H1 (cell line): ENCODE data around the gene CCNG2. TPM values are rescaled to one million over a fixed set of nuclear protein-coding genes. Genes with fewer than 3 reads are reported as not detected.
A peak's percentile ranks its signal among the peaks of the same experiment; 100 is the strongest.

Source experiments
- CTCF ChIA-PET: fragments of 300-600 bp; sonication (Branson Sonifier 250); formaldehyde crosslinking; loops from one replicate; lab custom pipeline; 2021; ENCODE audit not compliant: partially characterized antibody; lab: Charles Lee
- POLR2A ChIA-PET: fragments of 300-600 bp; sonication (Branson Sonifier 250); formaldehyde crosslinking; loops from one replicate; lab custom pipeline; 2021; ENCODE audit warnings: inconsistent platforms; ENCODE audit not compliant: partially characterized antibody; lab: Charles Lee
- DNase-seq, 2 experiments: peaks; one replicate each; pipeline versions ENCODE4 v3.0.0 to v3.0.0-alpha.2; 2010 to 2022; ENCODE audit warnings: low spot score in 2 of 2, low read depth in 1 of 2, mixed read lengths in 1 of 2
- FAIRE-seq: peaks from 2 replicates; lab custom pipeline; 2011; peaks lifted over from hg19 to GRCh38; lab: Jason Lieb, UNC
- H2AFZ ChIP-seq: 2 replicates; pipeline ENCODE4 v1.8.1; 2012; ENCODE audit warnings: low read length, inconsistent platforms
- H2AK5ac ChIP-seq: 2 replicates; pipeline ENCODE4 v1.6.1; 2013; ENCODE audit warnings: low read depth, low read length
- H2BK120ac ChIP-seq: replicated peaks from 2 replicates; pipeline ENCODE3; 2013; ENCODE audit warnings: low read depth, low read length, inconsistent platforms
- H2BK12ac ChIP-seq: 2 replicates; pipeline ENCODE4 v1.6.1; 2013; ENCODE audit warnings: low read depth, low read length
- H2BK15ac ChIP-seq: 2 replicates; pipeline ENCODE4 v1.6.1; 2013; ENCODE audit warnings: low read length
- H2BK20ac ChIP-seq: 2 replicates; pipeline ENCODE4 v1.6.1; 2013; ENCODE audit warnings: low read length
- H2BK5ac ChIP-seq: 2 replicates; pipeline ENCODE4 v1.6.1; 2013; ENCODE audit warnings: low read depth, low read length
- H3K14ac ChIP-seq: 2 replicates; pipeline ENCODE4 v1.6.1; 2013; ENCODE audit warnings: inconsistent platforms; ENCODE audit not compliant: insufficient read length
- H3K18ac ChIP-seq: 2 replicates; pipeline ENCODE4 v1.6.1; 2013; ENCODE audit warnings: low read length; ENCODE audit errors: extremely low read depth
- H3K23ac ChIP-seq: 2 replicates; pipeline ENCODE4 v1.6.1; 2013; ENCODE audit warnings: inconsistent platforms; ENCODE audit not compliant: insufficient read length
- H3K23me2 ChIP-seq: 2 replicates; pipeline ENCODE4 v1.6.1; 2013; ENCODE audit warnings: low read depth, low read length
- H3K27ac ChIP-seq: 2 replicates; pipeline ENCODE4 v1.6.1; 2011; ENCODE audit warnings: low read depth, low read length, inconsistent platforms
- H3K27me3 ChIP-seq, 4 experiments: replicated peaks in 1 of 4; 1 replicate in 1 of 4; 2 replicates in 3 of 4; pipeline versions ENCODE4 v1.6.1 to v1.8.1; 2011 to 2013; ENCODE audit warnings: low read length in 3 of 4, mild to moderate bottlenecking in 3 of 4, inconsistent platforms in 2 of 4, mixed read lengths in 2 of 4, moderate library complexity in 1 of 4; ENCODE audit not compliant: control insufficient read depth in 3 of 4, insufficient read depth in 3 of 4; ENCODE audit errors: extremely low read depth in 1 of 4
- H3K36me3 ChIP-seq, 4 experiments: 2 replicates each; pipeline versions ENCODE4 v1.6.1 to v1.8.1; 2011 to 2013; ENCODE audit warnings: mild to moderate bottlenecking in 4 of 4, low read length in 3 of 4, moderate library complexity in 2 of 4, control low read depth in 1 of 4, inconsistent platforms in 1 of 4; ENCODE audit not compliant: insufficient read depth in 4 of 4, control insufficient read depth in 2 of 4
- H3K4ac ChIP-seq: replicated peaks from 2 replicates; pipeline ENCODE3; 2013; ENCODE audit warnings: low read length, low read depth, mixed read lengths, inconsistent platforms; ENCODE audit not compliant: insufficient read length
- H3K4me1 ChIP-seq, 4 experiments: replicated peaks in 1 of 4; 1 replicate in 1 of 4; 2 replicates in 3 of 4; pipeline versions ENCODE4 v1.6.1 to v1.8.1; 2011 to 2013; ENCODE audit warnings: low read length in 3 of 4, inconsistent platforms in 2 of 4, mixed read lengths in 1 of 4; ENCODE audit not compliant: insufficient read depth in 4 of 4, control insufficient read depth in 3 of 4
- H3K4me2 ChIP-seq, 2 experiments: 2 replicates each; pipeline versions ENCODE4 v1.6.1 to v1.8.1; 2011 to 2013; ENCODE audit warnings: low read depth in 2 of 2, low read length in 2 of 2, control low read depth in 1 of 2, inconsistent platforms in 1 of 2, mild to moderate bottlenecking in 1 of 2; ENCODE audit not compliant: insufficient read depth in 1 of 2
- H3K4me3 ChIP-seq, 4 experiments: fragments of 200-600, 300-600 bp in 1 of 4; sonication (generic), shearing (Covaris generic), sonication (Bioruptor Twin) in 1 of 4; 2 replicates each; pipeline versions ENCODE4 v1.5.1 to v1.8.1; 2011 to 2016; ENCODE audit warnings: low read length in 4 of 4, low read depth in 3 of 4, control low read depth in 2 of 4, inconsistent platforms in 2 of 4, mild to moderate bottlenecking in 2 of 4, mixed read lengths in 1 of 4, moderate library complexity in 1 of 4; ENCODE audit not compliant: insufficient read depth in 2 of 4; ENCODE audit errors: extremely low read depth in 1 of 4
- H3K56ac ChIP-seq: replicated peaks from 2 replicates; pipeline ENCODE3; 2013; ENCODE audit warnings: low read depth, mild to moderate bottlenecking, mixed read lengths, low read length, inconsistent platforms; ENCODE audit not compliant: insufficient read length
- H3K79me1 ChIP-seq: 2 replicates; pipeline ENCODE4 v1.6.1; 2013; ENCODE audit warnings: low read depth, low read length, control low read depth
- H3K79me2 ChIP-seq, 2 experiments: 2 replicates each; pipeline versions ENCODE4 v1.6.1 to v1.8.1; 2012 to 2013; ENCODE audit warnings: low read length in 2 of 2, mild to moderate bottlenecking in 2 of 2, inconsistent platforms in 1 of 2; ENCODE audit not compliant: insufficient read depth in 2 of 2, control insufficient read depth in 1 of 2
- H3K9ac ChIP-seq, 4 experiments: replicated peaks in 1 of 4; 1 replicate in 1 of 4; 2 replicates in 3 of 4; pipeline versions ENCODE4 v1.6.1 to v1.8.1; 2011 to 2013; ENCODE audit warnings: low read depth in 3 of 4, low read length in 3 of 4, control low read depth in 2 of 4, mild to moderate bottlenecking in 2 of 4, moderate library complexity in 2 of 4, inconsistent platforms in 1 of 4; ENCODE audit errors: extremely low read depth in 1 of 4
- H3K9me3 ChIP-seq, 2 experiments: 2 replicates each; pipeline versions ENCODE4 v1.6.1 to v1.8.1; 2012 to 2013; ENCODE audit warnings: mild to moderate bottlenecking in 2 of 2, moderate library complexity in 2 of 2, control low read depth in 1 of 2, inconsistent platforms in 1 of 2, low read depth in 1 of 2, low read length in 1 of 2, mixed read lengths in 1 of 2; ENCODE audit not compliant: insufficient read depth in 2 of 2
- H4K20me1 ChIP-seq, 2 experiments: replicated peaks in 1 of 2; 2 replicates each; pipeline versions ENCODE3 to v1.8.1; 2011 to 2013; ENCODE audit warnings: inconsistent platforms in 2 of 2, low read length in 2 of 2, mild to moderate bottlenecking in 1 of 2; ENCODE audit not compliant: insufficient read depth in 2 of 2, control insufficient read depth in 1 of 2
- H4K5ac ChIP-seq: 2 replicates; pipeline ENCODE4 v1.6.1; 2013; ENCODE audit warnings: low read length, low read depth, mixed read lengths, inconsistent platforms; ENCODE audit not compliant: insufficient read length
- H4K8ac ChIP-seq: 2 replicates; pipeline ENCODE4 v1.8.0; 2013; ENCODE audit warnings: mild to moderate bottlenecking, moderate library complexity, low read length, inconsistent platforms; ENCODE audit not compliant: insufficient read depth; ENCODE audit errors: extremely low read depth
- H4K91ac ChIP-seq: replicated peaks from 2 replicates; pipeline ENCODE3; 2013; ENCODE audit warnings: low read length, mixed read lengths, inconsistent platforms; ENCODE audit not compliant: insufficient read length
- CBX8 ChIP-seq: fragments of 300-800, 300-1000 bp; sonication (generic); IDR thresholded peaks from 2 replicates; pipeline ENCODE4 v1.7.1; 2016; ENCODE audit warnings: low read depth, low read length, borderline replicate concordance
- CEBPB ChIP-seq: IDR thresholded peaks from 2 replicates; pipeline ENCODE4 v1.6.1; 2012; ENCODE audit warnings: low read depth, low read length
- CREB1 ChIP-seq: IDR thresholded peaks from 2 replicates; pipeline ENCODE4 v1.6.1; 2012; ENCODE audit warnings: inconsistent platforms
- CTBP2 ChIP-seq: IDR thresholded peaks from 2 replicates; pipeline ENCODE4 v1.7.0; 2011; ENCODE audit warnings: borderline replicate concordance, mild to moderate bottlenecking, moderate library complexity, mixed read lengths, low read length; ENCODE audit not compliant: insufficient read depth, insufficient read length
- FOSL1 ChIP-seq: IDR thresholded peaks from 2 replicates; pipeline ENCODE4 v1.6.1; 2011; ENCODE audit warnings: mild to moderate bottlenecking, low read depth, low read length, moderate library complexity; ENCODE audit not compliant: insufficient read depth
- MAFK ChIP-seq: IDR thresholded peaks from 2 replicates; pipeline ENCODE4 v1.6.1; 2012; ENCODE audit warnings: low read depth, mild to moderate bottlenecking, improper control_type of control experiment, low read length
- PHF8 ChIP-seq: fragments of 200-600 bp; sonication (generic); conservative IDR thresholded peaks from 2 replicates; pipeline ENCODE4 v1.7.1; 2012; ENCODE audit warnings: low read depth, mild to moderate bottlenecking, inconsistent platforms, low read length, moderate library complexity
- SAP30 ChIP-seq: fragments of 300-600 bp; sonication (generic); IDR thresholded peaks from 2 replicates; pipeline ENCODE4 v1.7.1; 2012; ENCODE audit warnings: low read length, moderate library complexity, mild to moderate bottlenecking, inconsistent platforms; ENCODE audit not compliant: insufficient read depth, insufficient replicate concordance
- SRF ChIP-seq: IDR thresholded peaks from 2 replicates; pipeline ENCODE4 v1.6.1; 2011; ENCODE audit warnings: mild to moderate bottlenecking, low read depth, low read length, moderate library complexity
- WGBS, 2 experiments: shearing (Covaris generic) in 1 of 2; methylation state at CpG; one replicate each; pipeline versions ENCODE4 v1.1.6 to v1.1.7; 2013 to 2015; ENCODE audit warnings: low lambda C conversion rate in 2 of 2, mixed read lengths in 2 of 2, inconsistent platforms in 1 of 2, low coverage in 1 of 2, missing lambda C conversion rate in 1 of 2; ENCODE audit not compliant: insufficient replicate concordance in 2 of 2, insufficient coverage in 1 of 2, insufficient read length in 1 of 2; ENCODE audit errors: extremely low coverage in 1 of 2, missing lambda C conversion rate in 1 of 2; 5-methylcytosine and 5-hydroxymethylcytosine counted together
- polyA plus RNA-seq, 7 experiments: library from polyadenylated mRNA; depleted of rRNA in 3 of 7; stranded (reverse) in 5 of 7; unstranded in 2 of 7; fragments of >200 nt in 5 of 7; fragments of 200-250 nt in 2 of 7; gene quantifications; 1 replicate in 5 of 7; 2 replicates in 1 of 7; 4 replicates in 1 of 7; pipeline versions ENCODE4 v1.2.1 to v1.2.3, GENCODE V29; 2011 to 2013; ENCODE audit warnings: missing spikeins in 2 of 7, mixed read lengths in 2 of 7
- total RNA-seq: library from RNA; stranded (reverse); fragmentation: NEBNext Ultra II Directional; extraction: Animal tissue kit (Norgen Biotek cat#: 25700); gene quantifications from 2 replicates; pipeline ENCODE4 v1.2.1, GENCODE V29; 2021
- TF ChIP-seq, protein P1 (sequence below): IDR thresholded peaks from 2 replicates; pipeline ENCODE4 v1.6.1; 2012; ENCODE audit warnings: inconsistent platforms
- TF ChIP-seq, protein P2 (sequence below): IDR thresholded peaks from 2 replicates; pipeline ENCODE4 v1.6.1; 2012; ENCODE audit warnings: inconsistent platforms
- TF ChIP-seq, protein P3 (sequence below): IDR thresholded peaks from 2 replicates; pipeline ENCODE4 v1.6.1; 2011; ENCODE audit warnings: low read length, improper control_type of control experiment

CCNG2 gene
- total and polyA plus RNA-seq, 2 of the 8 experiments (the other 6 are each of a cell fraction or from before 2014, with no cell fraction given) = 3.5 to 13.9 TPM

- H3K23ac ChIP-seq = no peak overlapping the region
- H3K79me2 ChIP-seq = no peaks in the 10 kb centered on the region
- WGBS, 2 experiments = 95% methylated on average over 1 of the region's 1 CpG; no CpG with 5 or more reads in 1 of the 2 experiments
- H4K5ac ChIP-seq = no peak overlapping the region
- no peak overlapping the region for H4K8ac ChIP-seq
- H4K91ac ChIP-seq = no peak overlapping the region
- ChIA-PET POLR2A (interaction anchor here (1.2 to 1.4 kb wide), 2 partner anchors 11 kb away, joined by 4 read pairs; partner anchors contain the start of gene CCNG2), CTCF (interaction anchor here (0.7 to 1.7 kb wide), 5 partner anchors 29 to 63 kb away, joined by 3 to 5 read pairs (median 4); no protein-coding TSS in a partner anchor)
- peak overlapping the region; percentile 47; the same call in 1 of the 2 replicates for H2AFZ ChIP-seq
- H2BK20ac ChIP-seq = no peak overlapping the region
- no peak overlapping the region for H3K9ac ChIP-seq
- H3K18ac ChIP-seq = no peak overlapping the region
- no peaks in the 10 kb centered on the region for H3K4me1 ChIP-seq
- no peak overlapping the region for H3K14ac ChIP-seq
- no peaks in the 10 kb centered on the region for H3K79me1 ChIP-seq
- no peak overlapping the region for H2BK15ac ChIP-seq
- no peak overlapping the region for H2AK5ac ChIP-seq
- H3K23me2 ChIP-seq = no peaks in the 10 kb centered on the region
- no peaks in the 10 kb centered on the region for H3K36me3 ChIP-seq
- no peak overlapping the region for H2BK12ac ChIP-seq
- no peaks in the 10 kb centered on the region for H3K9me3 ChIP-seq
- DNase-seq = no peak
- no peak for FAIRE-seq
- no peak overlapping the region for H3K56ac ChIP-seq
- no peak overlapping the region for H3K27ac ChIP-seq
- H3K4ac ChIP-seq = no peak overlapping the region
- no peaks in the 10 kb centered on the region for H4K20me1 ChIP-seq
- no peak overlapping the region for H3K4me3 ChIP-seq
- no peak overlapping the region for H3K4me2 ChIP-seq
- no peaks in the 10 kb centered on the region for H3K27me3 ChIP-seq
- H2BK5ac ChIP-seq = no peak overlapping the region
- H2BK120ac ChIP-seq = no peak overlapping the region
- TF ChIP-seq, protein P1, sequence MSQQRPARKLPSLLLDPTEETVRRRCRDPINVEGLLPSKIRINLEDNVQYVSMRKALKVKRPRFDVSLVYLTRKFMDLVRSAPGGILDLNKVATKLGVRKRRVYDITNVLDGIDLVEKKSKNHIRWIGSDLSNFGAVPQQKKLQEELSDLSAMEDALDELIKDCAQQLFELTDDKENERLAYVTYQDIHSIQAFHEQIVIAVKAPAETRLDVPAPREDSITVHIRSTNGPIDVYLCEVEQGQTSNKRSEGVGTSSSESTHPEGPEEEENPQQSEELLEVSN = no peak
- TF ChIP-seq PHF8 = no peak
- TF ChIP-seq CEBPB = no peak
- no peak for TF ChIP-seq CREB1
- TF ChIP-seq MAFK = no peak
- TF ChIP-seq SRF = no peak
- TF ChIP-seq, protein P2, sequence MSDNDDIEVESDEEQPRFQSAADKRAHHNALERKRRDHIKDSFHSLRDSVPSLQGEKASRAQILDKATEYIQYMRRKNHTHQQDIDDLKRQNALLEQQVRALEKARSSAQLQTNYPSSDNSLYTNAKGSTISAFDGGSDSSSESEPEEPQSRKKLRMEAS = no peak
- no peak for TF ChIP-seq FOSL1
- no peak for TF ChIP-seq SAP30
- TF ChIP-seq CTBP2 = no peak
- no peak for TF ChIP-seq CBX8
- TF ChIP-seq, protein P3, sequence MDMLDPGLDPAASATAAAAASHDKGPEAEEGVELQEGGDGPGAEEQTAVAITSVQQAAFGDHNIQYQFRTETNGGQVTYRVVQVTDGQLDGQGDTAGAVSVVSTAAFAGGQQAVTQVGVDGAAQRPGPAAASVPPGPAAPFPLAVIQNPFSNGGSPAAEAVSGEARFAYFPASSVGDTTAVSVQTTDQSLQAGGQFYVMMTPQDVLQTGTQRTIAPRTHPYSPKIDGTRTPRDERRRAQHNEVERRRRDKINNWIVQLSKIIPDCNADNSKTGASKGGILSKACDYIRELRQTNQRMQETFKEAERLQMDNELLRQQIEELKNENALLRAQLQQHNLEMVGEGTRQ = no peak
Measured at GRCh38 chr4:77145842-77146185, 11.2 kb upstream of the CCNG2 start.
